MM.1S (cell line): ENCODE results near the gene LRRK1.
A peak's percentile ranks its signal among the peaks of the same experiment; 100 is the strongest.

ENCODE experiments used
- EZH2 ChIP-seq: fragments of 300-600 bp; sonication (generic); optimal IDR thresholded peaks from 2 replicates; pipeline ENCODE3; 2017; ENCODE audit warnings: low read depth, mild to moderate bottlenecking, antibody characterized with exemption, low read length, mixed read lengths
- EZH2phosphoT487 ChIP-seq: fragments of 300-600 bp; sonication (generic); IDR thresholded peaks from 2 replicates; pipeline ENCODE4 v1.6.1; 2018; ENCODE audit warnings: antibody characterized with exemption, low read length
- TF ChIP-seq, protein P1 (sequence below): fragments of 300-600 bp; sonication (generic); IDR thresholded peaks from 2 replicates; pipeline ENCODE4 v1.5.1; 2016; ENCODE audit warnings: antibody characterized with exemption, low read length, mixed read lengths

DNA sequence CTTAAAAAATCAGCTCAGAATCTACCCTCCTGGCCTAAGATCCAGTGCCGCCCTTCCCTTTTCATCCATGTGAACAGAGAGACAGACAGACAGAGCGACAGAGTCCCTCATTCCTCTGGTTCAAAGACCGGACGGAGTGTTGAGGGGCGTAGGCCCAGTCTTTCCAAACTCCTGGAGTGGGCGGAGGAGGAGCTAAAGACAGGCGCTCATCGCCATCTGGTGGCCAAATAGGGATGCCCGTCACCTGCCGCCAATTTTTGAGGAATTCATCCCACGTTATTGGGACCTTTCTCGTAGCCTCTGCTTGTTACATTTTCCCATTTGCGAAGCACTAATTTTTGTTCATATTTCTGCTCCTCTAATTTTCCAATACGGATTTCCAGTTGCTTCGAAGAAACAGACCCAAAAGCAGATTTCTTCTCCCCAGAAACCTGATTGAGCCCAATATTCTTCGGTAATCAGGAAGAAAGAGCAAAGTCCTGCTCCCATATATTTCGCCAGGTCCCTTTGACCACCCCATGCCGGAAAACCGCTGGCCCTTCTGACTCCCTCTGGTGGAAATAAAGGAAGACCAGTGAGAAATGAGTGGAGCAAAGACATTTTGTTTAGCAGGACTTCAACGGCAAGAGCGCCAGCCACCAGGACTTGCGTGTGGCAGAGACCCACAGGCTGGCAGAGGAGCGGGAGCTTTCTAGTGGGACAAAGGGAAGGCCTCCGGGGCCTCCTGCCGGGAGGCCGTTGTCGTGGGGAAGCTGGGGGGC, 88.0 kb downstream of the LRRK1 start:
- TF ChIP-seq, protein P1, sequence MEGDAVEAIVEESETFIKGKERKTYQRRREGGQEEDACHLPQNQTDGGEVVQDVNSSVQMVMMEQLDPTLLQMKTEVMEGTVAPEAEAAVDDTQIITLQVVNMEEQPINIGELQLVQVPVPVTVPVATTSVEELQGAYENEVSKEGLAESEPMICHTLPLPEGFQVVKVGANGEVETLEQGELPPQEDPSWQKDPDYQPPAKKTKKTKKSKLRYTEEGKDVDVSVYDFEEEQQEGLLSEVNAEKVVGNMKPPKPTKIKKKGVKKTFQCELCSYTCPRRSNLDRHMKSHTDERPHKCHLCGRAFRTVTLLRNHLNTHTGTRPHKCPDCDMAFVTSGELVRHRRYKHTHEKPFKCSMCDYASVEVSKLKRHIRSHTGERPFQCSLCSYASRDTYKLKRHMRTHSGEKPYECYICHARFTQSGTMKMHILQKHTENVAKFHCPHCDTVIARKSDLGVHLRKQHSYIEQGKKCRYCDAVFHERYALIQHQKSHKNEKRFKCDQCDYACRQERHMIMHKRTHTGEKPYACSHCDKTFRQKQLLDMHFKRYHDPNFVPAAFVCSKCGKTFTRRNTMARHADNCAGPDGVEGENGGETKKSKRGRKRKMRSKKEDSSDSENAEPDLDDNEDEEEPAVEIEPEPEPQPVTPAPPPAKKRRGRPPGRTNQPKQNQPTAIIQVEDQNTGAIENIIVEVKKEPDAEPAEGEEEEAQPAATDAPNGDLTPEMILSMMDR: peak; percentile 93
- TF ChIP-seq EZH2phosphoT487 (no peak), EZH2 (no peak)
